Measurements from ENCODE around the gene URB2.

Gene URB2

DNA sequence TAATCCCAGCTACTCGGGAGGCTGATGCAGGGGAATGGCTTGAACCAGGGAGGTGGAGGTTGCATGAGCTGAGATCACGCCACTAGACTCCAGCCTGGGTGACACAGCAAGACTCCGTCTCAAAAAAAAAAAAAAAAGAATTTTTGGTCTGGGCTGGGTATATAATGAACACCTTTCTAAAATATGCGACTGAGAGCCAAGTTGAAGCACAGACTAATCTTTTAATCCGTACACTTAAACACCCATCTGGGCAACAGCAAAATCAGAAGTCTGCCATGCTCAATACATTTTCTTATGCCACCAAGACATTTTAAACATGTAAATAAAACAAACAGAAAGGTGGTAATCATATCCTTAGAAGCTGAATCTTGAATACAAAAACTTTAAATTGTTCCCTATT lies 35.9 kb upstream of the URB2 start (continued):
- TF ChIP-seq ZNF76 (tag by site-specific recombination; IDR thresholded peaks at IDR 0.05; ENCODE audit: borderline replicate concordance, low read depth), result no peak
- no peak for TF ChIP-seq ZNF169 (tag by site-specific recombination; IDR thresholded peaks at IDR 0.05)
- no peak for TF ChIP-seq ZNF521 (tag by site-specific recombination; IDR thresholded peaks at IDR 0.05)
- no peak for TF ChIP-seq ZNF558 (tag by site-specific recombination; IDR thresholded peaks at IDR 0.05)
- TF ChIP-seq ZNF776 (tag by site-specific recombination; IDR thresholded peaks at IDR 0.05; ENCODE audit: borderline replicate concordance), result no peak
- TF ChIP-seq ZBTB20 (tag by site-specific recombination; IDR thresholded peaks at IDR 0.05), result no peak
- no peak for TF ChIP-seq KLF10 (tag by site-specific recombination; IDR thresholded peaks at IDR 0.05)

DNA sequence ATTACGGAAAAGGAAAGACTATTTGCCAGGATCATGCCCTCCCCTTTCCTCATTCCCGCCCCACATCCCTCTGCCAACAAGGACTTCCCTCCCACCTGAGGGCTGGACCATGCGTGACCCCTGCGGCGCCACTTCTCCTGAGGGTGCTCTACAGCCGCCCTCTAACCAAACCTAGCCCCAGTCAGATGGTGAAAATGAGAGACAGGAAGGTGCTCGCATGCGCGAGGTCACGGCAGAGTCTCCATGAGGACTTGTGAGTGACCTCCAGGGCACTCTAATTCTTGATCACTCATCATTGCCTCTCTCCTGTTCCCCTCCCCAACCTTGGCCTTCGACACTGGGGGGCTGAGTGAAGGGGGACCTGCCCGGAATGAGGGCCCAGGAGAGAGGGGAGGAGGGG lies 32.2 kb upstream of the URB2 start:
- H3K27ac ChIP-seq (ENCODE audit: extremely low read depth, low read depth, low read length), result no peak overlapping the region
- TF ChIP-seq ZNF501 (tag by site-specific recombination; IDR thresholded peaks at IDR 0.05) (no peak), REPIN1 (tag by site-specific recombination; IDR thresholded peaks at IDR 0.05; ENCODE audit: low read depth) (no peak), ZNF175 (tag by site-specific recombination; IDR thresholded peaks at IDR 0.05) (no peak), GLI4 (tag by site-specific recombination; IDR thresholded peaks at IDR 0.05) (no peak), ZNF830 (tag by site-specific recombination; IDR thresholded peaks at IDR 0.05; ENCODE audit: low read depth) (no peak), ZFP37 (tag by site-specific recombination; IDR thresholded peaks at IDR 0.05) (no peak), MYNN (tag by site-specific recombination; IDR thresholded peaks at IDR 0.05; ENCODE audit: borderline replicate concordance) (no peak), ZNF211 (tag by site-specific recombination; IDR thresholded peaks at IDR 0.05; ENCODE audit: low read depth) (no peak), ZNF354C (tag by site-specific recombination; IDR thresholded peaks at IDR 0.05; ENCODE audit: borderline replicate concordance, low read depth) (no peak), KLF1 (tag by site-specific recombination; IDR thresholded peaks at IDR 0.05) (no peak)
- TF ChIP-seq, protein P1, sequence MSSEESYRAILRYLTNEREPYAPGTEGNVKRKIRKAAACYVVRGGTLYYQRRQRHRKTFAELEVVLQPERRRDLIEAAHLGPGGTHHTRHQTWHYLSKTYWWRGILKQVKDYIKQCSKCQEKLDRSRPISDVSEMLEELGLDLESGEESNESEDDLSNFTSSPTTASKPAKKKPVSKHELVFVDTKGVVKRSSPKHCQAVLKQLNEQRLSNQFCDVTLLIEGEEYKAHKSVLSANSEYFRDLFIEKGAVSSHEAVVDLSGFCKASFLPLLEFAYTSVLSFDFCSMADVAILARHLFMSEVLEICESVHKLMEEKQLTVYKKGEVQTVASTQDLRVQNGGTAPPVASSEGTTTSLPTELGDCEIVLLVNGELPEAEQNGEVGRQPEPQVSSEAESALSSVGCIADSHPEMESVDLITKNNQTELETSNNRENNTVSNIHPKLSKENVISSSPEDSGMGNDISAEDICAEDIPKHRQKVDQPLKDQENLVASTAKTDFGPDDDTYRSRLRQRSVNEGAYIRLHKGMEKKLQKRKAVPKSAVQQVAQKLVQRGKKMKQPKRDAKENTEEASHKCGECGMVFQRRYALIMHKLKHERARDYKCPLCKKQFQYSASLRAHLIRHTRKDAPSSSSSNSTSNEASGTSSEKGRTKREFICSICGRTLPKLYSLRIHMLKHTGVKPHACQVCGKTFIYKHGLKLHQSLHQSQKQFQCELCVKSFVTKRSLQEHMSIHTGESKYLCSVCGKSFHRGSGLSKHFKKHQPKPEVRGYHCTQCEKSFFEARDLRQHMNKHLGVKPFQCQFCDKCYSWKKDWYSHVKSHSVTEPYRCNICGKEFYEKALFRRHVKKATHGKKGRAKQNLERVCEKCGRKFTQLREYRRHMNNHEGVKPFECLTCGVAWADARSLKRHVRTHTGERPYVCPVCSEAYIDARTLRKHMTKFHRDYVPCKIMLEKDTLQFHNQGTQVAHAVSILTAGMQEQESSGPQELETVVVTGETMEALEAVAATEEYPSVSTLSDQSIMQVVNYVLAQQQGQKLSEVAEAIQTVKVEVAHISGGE (tag by site-specific recombination; conservative IDR thresholded peaks at IDR 0.05; ENCODE audit: low read depth), result no peak
- TF ChIP-seq, protein P2, sequence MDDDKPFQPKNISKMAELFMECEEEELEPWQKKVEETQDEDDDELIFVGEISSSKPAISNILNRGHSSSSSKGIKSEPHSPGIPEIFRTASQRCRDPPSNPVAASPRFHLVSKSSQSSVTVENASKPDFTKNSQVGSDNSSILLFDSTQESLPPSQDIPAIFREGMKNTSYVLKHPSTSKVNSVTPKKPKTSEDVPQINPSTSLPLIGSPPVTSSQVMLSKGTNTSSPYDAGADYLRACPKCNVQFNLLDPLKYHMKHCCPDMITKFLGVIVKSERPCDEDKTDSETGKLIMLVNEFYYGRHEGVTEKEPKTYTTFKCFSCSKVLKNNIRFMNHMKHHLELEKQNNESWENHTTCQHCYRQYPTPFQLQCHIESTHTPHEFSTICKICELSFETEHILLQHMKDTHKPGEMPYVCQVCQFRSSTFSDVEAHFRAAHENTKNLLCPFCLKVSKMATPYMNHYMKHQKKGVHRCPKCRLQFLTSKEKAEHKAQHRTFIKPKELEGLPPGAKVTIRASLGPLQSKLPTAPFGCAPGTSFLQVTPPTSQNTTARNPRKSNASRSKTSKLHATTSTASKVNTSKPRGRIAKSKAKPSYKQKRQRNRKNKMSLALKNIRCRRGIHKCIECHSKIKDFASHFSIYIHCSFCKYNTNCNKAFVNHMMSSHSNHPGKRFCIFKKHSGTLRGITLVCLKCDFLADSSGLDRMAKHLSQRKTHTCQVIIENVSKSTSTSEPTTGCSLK (tag by site-specific recombination; IDR thresholded peaks at IDR 0.05), result no peak
- TF ChIP-seq, protein P3, sequence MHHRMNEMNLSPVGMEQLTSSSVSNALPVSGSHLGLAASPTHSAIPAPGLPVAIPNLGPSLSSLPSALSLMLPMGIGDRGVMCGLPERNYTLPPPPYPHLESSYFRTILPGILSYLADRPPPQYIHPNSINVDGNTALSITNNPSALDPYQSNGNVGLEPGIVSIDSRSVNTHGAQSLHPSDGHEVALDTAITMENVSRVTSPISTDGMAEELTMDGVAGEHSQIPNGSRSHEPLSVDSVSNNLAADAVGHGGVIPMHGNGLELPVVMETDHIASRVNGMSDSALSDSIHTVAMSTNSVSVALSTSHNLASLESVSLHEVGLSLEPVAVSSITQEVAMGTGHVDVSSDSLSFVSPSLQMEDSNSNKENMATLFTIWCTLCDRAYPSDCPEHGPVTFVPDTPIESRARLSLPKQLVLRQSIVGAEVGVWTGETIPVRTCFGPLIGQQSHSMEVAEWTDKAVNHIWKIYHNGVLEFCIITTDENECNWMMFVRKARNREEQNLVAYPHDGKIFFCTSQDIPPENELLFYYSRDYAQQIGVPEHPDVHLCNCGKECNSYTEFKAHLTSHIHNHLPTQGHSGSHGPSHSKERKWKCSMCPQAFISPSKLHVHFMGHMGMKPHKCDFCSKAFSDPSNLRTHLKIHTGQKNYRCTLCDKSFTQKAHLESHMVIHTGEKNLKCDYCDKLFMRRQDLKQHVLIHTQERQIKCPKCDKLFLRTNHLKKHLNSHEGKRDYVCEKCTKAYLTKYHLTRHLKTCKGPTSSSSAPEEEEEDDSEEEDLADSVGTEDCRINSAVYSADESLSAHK (tag by site-specific recombination; IDR thresholded peaks at IDR 0.05), result no peak
- no peaks in the 10 kb centered on the region for H3K9me3 ChIP-seq (ENCODE audit: control insufficient read depth, insufficient read depth, low read depth, low read length)
- H3K36me3 ChIP-seq (ENCODE audit: control insufficient read depth in 2 of 2, insufficient read depth in 1 of 2, low read length in 2 of 2), result peaks cover 23 to 41% of the 10 kb centered on the region in 2 experiments
- POLR2A ChIA-PET, result no interaction called here
- CTCF ChIA-PET, result no interaction called here
- no peaks in the 10 kb centered on the region for H3K4me1 ChIP-seq (ENCODE audit: control insufficient read depth, insufficient read depth, low read length)
- H3K4me3 ChIP-seq (ENCODE audit: low read depth, low read length), result no peak overlapping the region
